Stimulated activated CD8-positive, alpha-beta memory T cell treated with anti-CD3 and anti-CD28 coated beads, Interleukin-7, amount 100 ng/mL, for 4 hours (primary cell): Measurements from ENCODE around the gene RYR1.
"Not testable (repeated sequence)": the region's sequence is repeated elsewhere in the genome, so short reads cannot be mapped to it uniquely, and the experiment has no call there.

Source experiments
- DNase-seq, 2 donors: peaks; one replicate each; pipeline ENCODE4 v3.0.0-alpha.2; 2020; ENCODE audit warnings: low read depth in 2 of 2

The RYR1 gene

GRCh38 chr19:38457202-38457601 is 23.7 kb downstream of the RYR1 start:
- DNase-seq, result no peak

GRCh38 chr19:38457690-38458405 is 24.4 kb downstream of the RYR1 start:
- DNase-seq, result no peak

GRCh38 chr19:38458991-38459390 is 25.5 kb downstream of the RYR1 start:
- DNase-seq, result no peak

- DNase-seq, result no peak
Observed at GRCh38 chr19:38463365-38463764, 29.9 kb downstream of the RYR1 start.

- DNase-seq, result no peak
Observed at GRCh38 chr19:38464421-38465082, 31.1 kb downstream of the RYR1 start.

GRCh38 chr19:38466050-38466449 is 32.6 kb downstream of the RYR1 start:
- DNase-seq, result no peak

GRCh38 chr19:38467541-38468525 is 34.3 kb downstream of the RYR1 start:
- no peak for DNase-seq

- no peak for DNase-seq
Observed at GRCh38 chr19:38469151-38469550, 35.7 kb downstream of the RYR1 start.

- DNase-seq, result no peak
Observed at GRCh38 chr19:38470788-38471480, 37.4 kb downstream of the RYR1 start.

- DNase-seq, result not testable (repeated sequence)
Observed at GRCh38 chr19:38472725-38473124, 39.2 kb downstream of the RYR1 start.

- no peak for DNase-seq
Observed at GRCh38 chr19:38473201-38473600, 39.7 kb downstream of the RYR1 start.

GRCh38 chr19:38475176-38475575 is 41.7 kb downstream of the RYR1 start:
- no peak for DNase-seq

- no peak for DNase-seq
Observed at GRCh38 chr19:38478273-38478971, 44.9 kb downstream of the RYR1 start.

GRCh38 chr19:38482496-38482895 is 49.0 kb downstream of the RYR1 start:
- DNase-seq, result no peak

GRCh38 chr19:38483016-38483630 is 49.6 kb downstream of the RYR1 start:
- no peak for DNase-seq

GRCh38 chr19:38484747-38485146 is 51.3 kb downstream of the RYR1 start:
- no peak for DNase-seq

GRCh38 chr19:38485541-38486285 is 52.2 kb downstream of the RYR1 start:
- DNase-seq, result no peak

GRCh38 chr19:38486731-38487336 is 53.3 kb downstream of the RYR1 start:
- DNase-seq, result no peak

GRCh38 chr19:38488096-38488495 is 54.6 kb downstream of the RYR1 start:
- DNase-seq, result no peak
